ENCODE results near the gene TECTA.

GRCh38 chr11:121067962-121068647, 32.9 kb upstream of the TECTA start:
- no peak for TF ChIP-seq POLR2A (IDR thresholded peaks at IDR 0.05; ENCODE audit: low read length)
- TF ChIP-seq GATA1 (IDR thresholded peaks at IDR 0.05; ENCODE audit: low read depth, low read length) = no peak
